IMR-90 (cell line): ENCODE data around the gene ORC4.

Source experiments
- CTCF ChIP-seq: conservative IDR thresholded peaks from 2 replicates; pipeline ENCODE4 v1.5.1; 2012; ENCODE audit warnings: mild to moderate bottlenecking, low read depth, low read length, improper control_type of control experiment
- POLR2A ChIP-seq: IDR thresholded peaks from 2 replicates; pipeline ENCODE4 v1.6.1; 2012; ENCODE audit warnings: mild to moderate bottlenecking, low read depth, low read length

- TF ChIP-seq CTCF: no peak
- no peak for TF ChIP-seq POLR2A
Measured at GRCh38 chr2:148039783-148040182, 19.2 kb upstream of the ORC4 start.
